Measurements from ENCODE around the gene CACNA2D1. TPM values are rescaled to one million over a fixed set of nuclear protein-coding genes. Genes with fewer than 3 reads are reported as not detected.

Gene CACNA2D1
- total RNA-seq, 4 donors from 2014 or later = 29.8 to 47.6 (median 36.6) TPM

DNA sequence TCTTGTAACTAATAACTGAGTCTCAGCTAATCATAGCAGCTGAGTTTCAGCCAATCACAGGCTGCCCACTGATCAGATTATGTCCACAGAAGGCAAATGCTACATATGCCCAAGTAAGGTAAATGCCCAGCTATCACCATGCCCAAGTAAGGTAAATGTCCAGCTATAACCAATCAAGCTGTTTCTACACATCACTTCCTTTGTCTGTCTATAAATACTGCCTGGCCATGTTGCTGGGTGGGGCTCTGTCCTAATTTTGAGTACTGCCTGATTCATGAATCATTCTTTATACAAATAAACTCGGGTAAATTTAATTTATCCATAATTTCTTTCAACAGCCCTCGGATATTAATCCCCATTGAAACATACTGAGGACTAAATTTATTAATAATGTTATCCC is 312.4 kb downstream of the CACNA2D1 start:
- no peaks in the 10 kb centered on the region for H3K36me3 ChIP-seq
- peaks cover 0 to 16% (median 2%) of the 10 kb centered on the region in 3 donors for H3K4me1 ChIP-seq
- no peaks in the 10 kb centered on the region for H3K9me3 ChIP-seq
- no peak overlapping the region for H3K4me3 ChIP-seq
- 59 to 70% methylated on average over 2 of the region's 2 CpGs for WGBS, 2 donors (ENCODE audit: low coverage in 1 of 2)
- TF ChIP-seq, protein P1, sequence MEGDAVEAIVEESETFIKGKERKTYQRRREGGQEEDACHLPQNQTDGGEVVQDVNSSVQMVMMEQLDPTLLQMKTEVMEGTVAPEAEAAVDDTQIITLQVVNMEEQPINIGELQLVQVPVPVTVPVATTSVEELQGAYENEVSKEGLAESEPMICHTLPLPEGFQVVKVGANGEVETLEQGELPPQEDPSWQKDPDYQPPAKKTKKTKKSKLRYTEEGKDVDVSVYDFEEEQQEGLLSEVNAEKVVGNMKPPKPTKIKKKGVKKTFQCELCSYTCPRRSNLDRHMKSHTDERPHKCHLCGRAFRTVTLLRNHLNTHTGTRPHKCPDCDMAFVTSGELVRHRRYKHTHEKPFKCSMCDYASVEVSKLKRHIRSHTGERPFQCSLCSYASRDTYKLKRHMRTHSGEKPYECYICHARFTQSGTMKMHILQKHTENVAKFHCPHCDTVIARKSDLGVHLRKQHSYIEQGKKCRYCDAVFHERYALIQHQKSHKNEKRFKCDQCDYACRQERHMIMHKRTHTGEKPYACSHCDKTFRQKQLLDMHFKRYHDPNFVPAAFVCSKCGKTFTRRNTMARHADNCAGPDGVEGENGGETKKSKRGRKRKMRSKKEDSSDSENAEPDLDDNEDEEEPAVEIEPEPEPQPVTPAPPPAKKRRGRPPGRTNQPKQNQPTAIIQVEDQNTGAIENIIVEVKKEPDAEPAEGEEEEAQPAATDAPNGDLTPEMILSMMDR (IDR thresholded peaks at IDR 0.05) = no peak
- TF ChIP-seq POLR2A (IDR thresholded peaks at IDR 0.05) (no peak), POLR2AphosphoS5 (IDR thresholded peaks at IDR 0.05) (no peak), EP300 (IDR thresholded peaks at IDR 0.05) (no peak)
- no peak overlapping the region for H3K27ac ChIP-seq
- no peak for ATAC-seq
- no peaks in the 10 kb centered on the region for H3K27me3 ChIP-seq

DNA sequence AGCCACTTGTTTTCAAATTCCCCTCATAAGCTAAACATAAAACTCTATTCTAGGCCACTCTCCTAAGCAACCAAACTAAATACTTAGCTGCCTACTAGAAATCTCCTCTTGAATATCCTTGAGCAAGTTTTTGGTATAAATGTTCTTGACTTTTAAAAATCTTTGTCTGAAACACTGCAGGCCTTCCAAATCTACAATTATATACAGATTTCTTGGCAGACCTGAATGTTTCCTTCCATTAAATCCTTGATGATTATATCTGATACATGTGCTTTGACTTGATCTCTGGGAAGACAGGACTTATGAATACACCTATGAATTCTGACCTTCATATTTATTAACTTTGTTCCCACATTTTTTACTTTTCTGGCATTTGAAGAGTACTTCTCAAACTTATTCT is 314.5 kb downstream of the CACNA2D1 start:
- no peak for ATAC-seq
- Histone ChIP-seq H3K4me1 (peaks cover 0 to 16% (median 2%) of the 10 kb centered on the region in 3 donors), H3K9me3 (peaks cover 0 to 9% (median 0%) of the 10 kb centered on the region in 3 donors), H3K27me3 (no peaks in the 10 kb centered on the region), H3K36me3 (peaks cover 0 to 5% of the 10 kb centered on the region in 2 donors), H3K27ac (peak overlapping the region in 2 of 4 donors; percentile 17 to 29), H3K4me3 (no peak overlapping the region)
- no peak for TF ChIP-seq POLR2A (IDR thresholded peaks at IDR 0.05)
- no peak for TF ChIP-seq EP300 (IDR thresholded peaks at IDR 0.05)
- no peak for TF ChIP-seq POLR2AphosphoS5 (IDR thresholded peaks at IDR 0.05)
- TF ChIP-seq, protein P1 (IDR thresholded peaks at IDR 0.05) = no peak

DNA sequence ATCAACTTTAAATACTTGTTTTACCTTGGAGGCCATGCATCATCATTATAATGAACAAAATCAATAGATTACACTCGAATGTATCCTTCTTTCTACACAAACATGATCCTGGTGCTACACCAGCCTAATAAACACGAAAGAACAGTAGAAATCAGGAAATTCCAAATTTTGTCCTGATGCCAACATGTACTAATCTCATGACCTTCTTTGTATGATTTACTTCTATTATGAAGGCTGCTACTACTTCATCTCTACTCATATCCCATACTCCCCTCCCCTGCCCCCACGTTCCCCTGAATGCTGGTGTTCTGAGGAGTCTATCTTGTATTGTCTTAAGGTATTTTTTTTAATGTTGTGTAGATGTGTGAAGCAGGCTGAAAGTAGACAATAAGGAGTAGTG is 315.0 kb downstream of the CACNA2D1 start:
- H3K27me3 ChIP-seq = no peaks in the 10 kb centered on the region
- H3K4me3 ChIP-seq = no peak overlapping the region
- ATAC-seq = no peak
- WGBS, 2 donors (ENCODE audit: low coverage in 1 of 2) = 53 to 54% methylated on average over 3 of the region's 3 CpGs
- TF ChIP-seq POLR2AphosphoS5 (IDR thresholded peaks at IDR 0.05) (no peak), EP300 (IDR thresholded peaks at IDR 0.05) (no peak), POLR2A (IDR thresholded peaks at IDR 0.05) (no peak)
- TF ChIP-seq, protein P1 (IDR thresholded peaks at IDR 0.05) = no peak
- peak overlapping the region in 2 of 4 donors; percentile 17 to 29 for H3K27ac ChIP-seq
- peaks cover 0 to 11% (median 0%) of the 10 kb centered on the region in 3 donors for H3K9me3 ChIP-seq
- H3K4me1 ChIP-seq = peaks cover 0 to 16% (median 2%) of the 10 kb centered on the region in 3 donors
- peaks cover 0 to 5% of the 10 kb centered on the region in 2 donors for H3K36me3 ChIP-seq

DNA sequence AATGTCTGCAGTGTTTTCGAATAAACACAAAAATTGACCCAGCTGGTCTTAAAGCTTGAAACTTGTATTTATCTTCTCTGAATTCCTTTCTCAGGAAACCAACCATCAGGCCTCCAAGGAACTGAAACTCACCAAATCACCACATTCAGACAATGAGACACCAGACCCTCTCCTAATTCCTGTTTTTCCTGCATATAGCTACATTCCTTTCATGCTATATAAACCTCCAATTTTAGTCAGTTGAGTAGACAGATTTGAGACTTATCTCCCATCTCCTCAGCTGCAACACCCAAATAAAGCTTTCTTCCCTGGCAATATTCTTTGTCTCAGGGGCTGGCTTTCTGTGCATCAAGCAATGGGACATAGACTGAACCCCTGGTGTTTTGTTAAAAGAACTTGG is 317.0 kb downstream of the CACNA2D1 start:
- H3K4me3 ChIP-seq = no peak overlapping the region
- WGBS, 2 donors (ENCODE audit: low coverage in 1 of 2) = 60 to 77% methylated on average over 1 of the region's 1 CpG
- ATAC-seq = no peak

DNA sequence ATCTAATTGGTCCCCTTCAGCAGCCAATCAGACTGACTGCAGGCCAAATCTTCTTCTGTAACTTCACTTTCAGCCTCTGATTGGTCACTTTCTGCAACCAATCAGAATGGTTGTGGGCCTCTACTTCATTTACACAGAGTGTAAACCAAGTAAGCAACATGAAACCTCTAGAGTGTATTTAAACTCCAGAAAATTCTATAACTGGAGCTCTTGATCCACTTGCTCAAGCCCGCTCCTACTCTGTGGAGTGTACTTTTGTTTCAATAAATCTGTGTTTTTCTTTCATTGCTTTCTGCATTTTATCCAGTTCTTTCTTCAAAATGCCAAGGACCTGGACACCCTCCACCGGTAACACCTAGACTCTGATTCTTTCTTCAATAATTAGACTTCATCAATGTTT is 319.1 kb downstream of the CACNA2D1 start:
- Histone ChIP-seq H3K36me3 (peaks cover 0 to 5% of the 10 kb centered on the region in 2 donors), H3K4me3 (no peak overlapping the region), H3K27ac (no peak overlapping the region), H3K4me1 (peaks cover 0 to 12% (median 2%) of the 10 kb centered on the region in 3 donors), H3K27me3 (no peaks in the 10 kb centered on the region), H3K9me3 (peaks cover 0 to 11% (median 0%) of the 10 kb centered on the region in 3 donors)
- 94 to 100% methylated on average over 2 of the region's 2 CpGs for WGBS, 2 donors (ENCODE audit: low coverage in 1 of 2)
- TF ChIP-seq POLR2A (IDR thresholded peaks at IDR 0.05) (no peak), EP300 (IDR thresholded peaks at IDR 0.05) (no peak), POLR2AphosphoS5 (IDR thresholded peaks at IDR 0.05) (no peak)
- TF ChIP-seq, protein P1 (IDR thresholded peaks at IDR 0.05) = no peak
- ATAC-seq = no peak

More for the DNA sequence above, 317.0 kb downstream of the CACNA2D1 start:
- Histone ChIP-seq H3K27me3 (no peaks in the 10 kb centered on the region), H3K36me3 (peaks cover 0 to 5% of the 10 kb centered on the region in 2 donors), H3K4me1 (peaks cover 0 to 16% (median 2%) of the 10 kb centered on the region in 3 donors), H3K9me3 (peaks cover 0 to 11% (median 0%) of the 10 kb centered on the region in 3 donors), H3K27ac (no peak overlapping the region)
- TF ChIP-seq EP300 (IDR thresholded peaks at IDR 0.05) (no peak), POLR2A (IDR thresholded peaks at IDR 0.05) (no peak)
- TF ChIP-seq, protein P1 (IDR thresholded peaks at IDR 0.05) = no peak
